MCF 10A (cell line): ENCODE data around the gene MYO3A. TPM values are rescaled to one million over a fixed set of nuclear protein-coding genes. Genes with fewer than 3 reads are reported as not detected.

ENCODE experiments used
- BruUV-seq: library from RNA; stranded (reverse); fragments of 400-500 nt; replicated peaks from 2 replicates; lab custom pipeline; 2021; lab: Mats Ljungman, UMichigan
- CTCF ChIA-PET: fragments of 300-600 bp; sonication (Branson Sonifier 250); formaldehyde crosslinking; extraction: SDS; loops from one replicate; lab custom pipeline; 2021; ENCODE audit warnings: antibody characterized with exemption, inconsistent platforms; lab: Yijun Ruan, JAX
- POLR2A ChIA-PET: fragments of 300-600, 350-650 bp; sonication (Branson Sonifier 250); formaldehyde crosslinking; extraction: SDS; loops from one replicate; lab custom pipeline; 2020; ENCODE audit warnings: antibody characterized with exemption, inconsistent platforms; lab: Yijun Ruan, JAX
- DNase-seq: peaks from one replicate; pipeline ENCODE4 v3.0.0-alpha.2; 2018; ENCODE audit not compliant: unreplicated experiment
- H3K27ac Mint-ChIP-seq: one replicate; pipeline ENCODE4 v1.8.0; 2022; ENCODE audit warnings: mild to moderate bottlenecking, low read depth, mixed read lengths; ENCODE audit not compliant: unreplicated experiment
- H3K27me3 Mint-ChIP-seq: one replicate; pipeline ENCODE4 v1.8.0; 2022; ENCODE audit warnings: mixed read lengths; ENCODE audit not compliant: insufficient read depth, unreplicated experiment
- H3K36me3 Mint-ChIP-seq: one replicate; pipeline ENCODE4 v1.8.0; 2022; ENCODE audit warnings: mild to moderate bottlenecking, moderate library complexity, mixed read lengths; ENCODE audit not compliant: insufficient read depth, unreplicated experiment
- H3K4me1 Mint-ChIP-seq: one replicate; pipeline ENCODE4 v1.8.0; 2022; ENCODE audit warnings: mixed read lengths; ENCODE audit not compliant: insufficient read depth, unreplicated experiment
- H3K4me3 Mint-ChIP-seq: one replicate; pipeline ENCODE4 v1.8.0; 2022; ENCODE audit warnings: mild to moderate bottlenecking, moderate library complexity, mixed read lengths; ENCODE audit not compliant: unreplicated experiment
- H3K9me3 Mint-ChIP-seq: one replicate; pipeline ENCODE4 v1.8.0; 2022; ENCODE audit warnings: mixed read lengths; ENCODE audit not compliant: unreplicated experiment
- intact Hi-C: fragments of 100-400 bp; cut with micrococcal nuclease; formaldehyde crosslinking; loops from 2 replicates; pipeline ENCODE4 v1.14.1; 2022
- total RNA-seq: library from RNA; stranded (reverse); gene quantifications from 2 replicates; pipeline ENCODE4 v1.2.3, GENCODE V29; 2022
- TF ChIP-seq, protein P1 (sequence below): fragments of 200-600 bp; IDR thresholded peaks from one replicate; pipeline ENCODE4 v1.8.0; 2022; ENCODE audit warnings: antibody characterized with exemption, mild to moderate bottlenecking; ENCODE audit not compliant: unreplicated experiment

MYO3A gene
- total RNA-seq, 1 experiment from 2014 or later: not detected

DNA sequence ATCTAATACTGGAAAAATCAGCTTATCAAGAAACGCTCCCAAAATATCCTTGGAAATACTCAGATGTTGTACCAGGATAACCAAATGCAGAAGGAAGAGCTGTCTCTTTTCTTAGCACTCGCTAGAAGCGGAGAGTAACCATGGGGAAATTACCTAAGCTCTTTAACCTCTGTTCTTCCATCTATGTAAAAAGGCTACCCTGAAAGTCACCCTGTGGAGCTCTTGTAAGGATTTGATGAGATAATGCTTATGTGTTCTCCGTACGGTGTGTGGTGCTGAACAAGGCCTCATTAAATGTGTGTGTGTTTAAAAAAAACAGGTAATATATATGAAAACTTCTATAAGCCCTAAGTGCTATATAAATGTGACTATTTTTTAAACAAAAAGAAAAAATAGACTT, 38.2 kb upstream of the MYO3A start:
- ChIA-PET POLR2A (interaction anchor here (0.5 kb wide), 1 partner anchor 92 kb away, joined by 3 read pairs; no protein-coding TSS in a partner anchor), CTCF (interaction anchor here (0.7 to 1.2 kb wide), 3 partner anchors 11 to 21 kb away, joined by 3 to 4 read pairs (median 3); no protein-coding TSS in a partner anchor)
- no peaks in the 10 kb centered on the region for H3K9me3 Mint-ChIP-seq
- TF ChIP-seq, protein P1, sequence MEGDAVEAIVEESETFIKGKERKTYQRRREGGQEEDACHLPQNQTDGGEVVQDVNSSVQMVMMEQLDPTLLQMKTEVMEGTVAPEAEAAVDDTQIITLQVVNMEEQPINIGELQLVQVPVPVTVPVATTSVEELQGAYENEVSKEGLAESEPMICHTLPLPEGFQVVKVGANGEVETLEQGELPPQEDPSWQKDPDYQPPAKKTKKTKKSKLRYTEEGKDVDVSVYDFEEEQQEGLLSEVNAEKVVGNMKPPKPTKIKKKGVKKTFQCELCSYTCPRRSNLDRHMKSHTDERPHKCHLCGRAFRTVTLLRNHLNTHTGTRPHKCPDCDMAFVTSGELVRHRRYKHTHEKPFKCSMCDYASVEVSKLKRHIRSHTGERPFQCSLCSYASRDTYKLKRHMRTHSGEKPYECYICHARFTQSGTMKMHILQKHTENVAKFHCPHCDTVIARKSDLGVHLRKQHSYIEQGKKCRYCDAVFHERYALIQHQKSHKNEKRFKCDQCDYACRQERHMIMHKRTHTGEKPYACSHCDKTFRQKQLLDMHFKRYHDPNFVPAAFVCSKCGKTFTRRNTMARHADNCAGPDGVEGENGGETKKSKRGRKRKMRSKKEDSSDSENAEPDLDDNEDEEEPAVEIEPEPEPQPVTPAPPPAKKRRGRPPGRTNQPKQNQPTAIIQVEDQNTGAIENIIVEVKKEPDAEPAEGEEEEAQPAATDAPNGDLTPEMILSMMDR: no peak
- no TSS peak for BruUV-seq
- no peak for DNase-seq
- peaks cover 84% of the 10 kb centered on the region for H3K27me3 Mint-ChIP-seq
- H3K4me3 Mint-ChIP-seq: no peak overlapping the region
- intact Hi-C loops: no loop called here
- no peaks in the 10 kb centered on the region for H3K36me3 Mint-ChIP-seq
- no peak overlapping the region for H3K27ac Mint-ChIP-seq
- H3K4me1 Mint-ChIP-seq: no peaks in the 10 kb centered on the region

DNA sequence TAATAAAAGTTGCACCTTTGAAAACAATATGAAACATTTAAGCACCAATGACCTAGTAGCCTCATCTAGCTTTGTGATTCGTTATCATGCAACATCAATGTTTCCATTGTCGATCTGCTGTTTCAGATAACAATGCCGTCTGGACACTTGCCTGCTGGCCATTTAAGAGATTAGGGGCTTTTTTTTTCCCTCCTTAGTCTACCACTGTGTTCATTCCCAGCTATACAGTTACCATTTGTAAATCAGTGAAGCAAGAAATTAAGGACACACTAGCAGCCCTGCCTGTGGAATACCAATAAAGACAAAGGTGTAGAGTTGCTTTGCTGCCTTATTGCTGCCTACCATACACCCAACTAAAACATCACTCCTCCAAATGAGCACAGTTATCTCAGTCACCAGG, 37.6 kb upstream of the MYO3A start:
- CTCF ChIA-PET: interaction anchor here (1.2 kb wide), 2 partner anchors 20 to 21 kb away, joined by 3 to 4 read pairs; no protein-coding TSS in a partner anchor
- POLR2A ChIA-PET: interaction anchor here (0.5 kb wide), 1 partner anchor 92 kb away, joined by 3 read pairs; no protein-coding TSS in a partner anchor
- intact Hi-C loops: no loop called here
- no peak overlapping the region for H3K27ac Mint-ChIP-seq
- H3K9me3 Mint-ChIP-seq: no peaks in the 10 kb centered on the region
- TF ChIP-seq, protein P1: no peak
- H3K27me3 Mint-ChIP-seq: peaks cover 90% of the 10 kb centered on the region
- no peak overlapping the region for H3K4me3 Mint-ChIP-seq
- H3K36me3 Mint-ChIP-seq: no peaks in the 10 kb centered on the region
- no TSS peak for BruUV-seq
- no peak for DNase-seq
- H3K4me1 Mint-ChIP-seq: no peaks in the 10 kb centered on the region

DNA sequence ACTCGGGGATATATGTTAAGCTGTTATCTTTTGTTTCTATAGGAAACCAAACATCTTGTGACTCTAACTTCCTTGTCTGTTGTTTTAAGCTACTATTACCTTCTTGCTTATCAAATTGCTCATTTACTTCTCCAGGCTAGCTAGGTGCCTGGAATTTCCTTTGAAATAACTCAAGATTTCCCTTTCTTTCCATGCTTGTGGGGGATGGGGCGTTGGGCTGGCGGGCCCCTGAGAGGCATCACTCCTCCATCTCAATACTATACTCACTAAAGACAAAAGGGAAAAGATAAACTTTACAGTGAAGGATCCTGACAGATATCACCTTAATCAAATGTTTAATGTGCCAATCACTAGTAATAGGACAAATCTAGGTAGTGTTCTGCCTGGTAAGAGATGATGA, 34.7 kb upstream of the MYO3A start:
- intact Hi-C loops: no loop called here
- Mint-ChIP-seq H3K27me3 (peaks cover 87% of the 10 kb centered on the region), H3K9me3 (peaks cover 6% of the 10 kb centered on the region), H3K27ac (no peak overlapping the region), H3K4me1 (no peaks in the 10 kb centered on the region), H3K4me3 (no peak overlapping the region), H3K36me3 (no peaks in the 10 kb centered on the region)
- TF ChIP-seq, protein P1: no peak
- ChIA-PET CTCF (interaction anchor here (0.7 kb wide), 1 partner anchor 353 kb away, joined by 3 read pairs; no protein-coding TSS in a partner anchor), POLR2A (no interaction called here)
- no peak for DNase-seq
- BruUV-seq: no TSS peak

DNA sequence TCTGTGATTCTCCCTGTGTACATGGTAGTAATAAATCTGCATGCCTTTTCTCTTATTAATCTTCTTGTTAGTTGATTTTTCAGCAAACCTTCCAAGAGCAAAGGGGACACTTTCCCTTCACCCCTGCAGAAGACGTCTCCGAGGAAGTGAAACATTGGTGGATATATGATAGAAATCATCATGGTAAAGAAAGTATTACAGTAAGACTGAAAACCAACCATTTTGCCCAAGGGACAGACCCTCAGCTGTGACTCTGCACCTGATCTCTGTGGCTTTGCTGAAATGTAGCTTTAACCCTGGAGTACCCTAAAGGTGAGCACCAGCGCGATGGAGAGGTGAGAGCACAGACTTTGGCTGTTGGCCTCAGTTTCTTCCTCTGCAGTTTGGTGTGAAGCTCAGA, 32.8 kb upstream of the MYO3A start:
- no peaks in the 10 kb centered on the region for H3K4me1 Mint-ChIP-seq
- H3K4me3 Mint-ChIP-seq: no peak overlapping the region
- no TSS peak for BruUV-seq
- CTCF ChIA-PET: no interaction called here
- no peak for DNase-seq
- TF ChIP-seq, protein P1: no peak
- intact Hi-C loops: no loop called here
- H3K27me3 Mint-ChIP-seq: peaks cover 68% of the 10 kb centered on the region
- POLR2A ChIA-PET: no interaction called here
- H3K36me3 Mint-ChIP-seq: no peaks in the 10 kb centered on the region
- H3K27ac Mint-ChIP-seq: no peak overlapping the region
- H3K9me3 Mint-ChIP-seq: peaks cover 6% of the 10 kb centered on the region
